ENCODE results near the gene RAB4B. TPM values are rescaled to one million over a fixed set of nuclear protein-coding genes. Genes with fewer than 3 reads are reported as not detected.
"Not testable (repeated sequence)": the region's sequence is repeated elsewhere in the genome, so short reads cannot be mapped to it uniquely, and the experiment has no call there.

RAB4B gene, protein sequence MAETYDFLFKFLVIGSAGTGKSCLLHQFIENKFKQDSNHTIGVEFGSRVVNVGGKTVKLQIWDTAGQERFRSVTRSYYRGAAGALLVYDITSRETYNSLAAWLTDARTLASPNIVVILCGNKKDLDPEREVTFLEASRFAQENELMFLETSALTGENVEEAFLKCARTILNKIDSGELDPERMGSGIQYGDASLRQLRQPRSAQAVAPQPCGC
- total RNA-seq = 10 to 100 TPM; 50.2 to 53.1 TPM

DNA sequence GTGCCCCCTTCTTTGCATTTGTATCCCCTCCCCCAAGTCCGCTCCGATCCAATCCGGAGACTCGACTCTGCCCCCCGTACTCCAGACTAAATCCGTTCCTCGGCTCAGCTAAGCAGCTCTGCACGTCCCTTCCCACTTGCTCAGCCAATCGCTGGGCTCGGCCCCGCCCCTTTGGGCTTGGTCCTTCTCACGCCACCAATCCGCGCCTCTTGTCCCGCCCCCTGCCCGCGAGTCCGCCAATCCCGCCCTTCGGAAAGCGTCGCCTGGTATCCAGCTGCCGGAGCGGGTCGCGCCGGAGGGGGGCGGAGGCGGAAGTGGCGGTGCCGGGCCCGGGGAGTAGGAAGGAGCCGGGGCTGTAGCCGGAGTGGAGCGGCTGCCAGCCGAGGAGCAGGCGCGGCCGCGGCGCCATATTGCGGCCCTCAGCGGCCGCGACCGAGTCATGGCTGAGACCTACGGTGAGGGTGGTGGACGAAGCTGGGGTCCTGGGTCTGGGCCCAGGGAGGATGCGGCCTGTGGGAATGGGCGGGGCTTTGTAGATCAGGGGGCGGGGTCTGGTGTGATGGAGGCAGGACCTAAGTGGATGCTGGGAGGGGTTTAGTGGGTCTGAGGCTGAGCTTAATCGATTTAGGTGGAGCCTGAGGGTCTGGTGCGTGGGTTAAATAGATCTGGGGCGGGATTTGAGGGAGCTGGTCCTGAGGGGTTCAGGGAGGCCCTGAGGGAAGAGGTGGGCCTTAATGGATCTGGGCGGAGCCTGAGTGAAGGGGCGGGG, at the start of gene RAB4B:
TSS of gene RAB4B (plus strand) at position 311 of the 769 bp plus-strand sequence. CDS start at position 440, 129 bp downstream.
- ATAC-seq = peak; percentile 87
- Mint-ChIP-seq H3K9me3 (ENCODE audit: insufficient read depth) (no peaks in the 10 kb centered on the region), H3K4me3 (peak within 1 kb of the TSS; percentile 91), H3K4me1 (ENCODE audit: low read depth) (peaks cover 41% of the 10 kb centered on the region), H3K36me3 (ENCODE audit: low read depth) (peaks cover 21% of the 10 kb centered on the region), H3K27ac (peak within 1 kb of the TSS; percentile 99), H3K27me3 (ENCODE audit: low read depth) (no peaks in the 10 kb centered on the region)
- peak; percentile 100 for DNase-seq
- ChIA-PET POLR2A (interaction anchor here (0.6 to 5.1 kb wide), 23 partner anchors 8 to 529 kb away, joined by 3 to 94 read pairs (median 4); partner anchors contain the start of genes ACTMAP, COQ8B, EGLN2 and ITPKC), CTCF (interaction anchor here (1.0 to 4.9 kb wide), 20 partner anchors 11 to 366 kb away, joined by 3 to 63 read pairs (median 6); partner anchors contain the start of genes ACTMAP, BLVRB and EGLN2)

DNA sequence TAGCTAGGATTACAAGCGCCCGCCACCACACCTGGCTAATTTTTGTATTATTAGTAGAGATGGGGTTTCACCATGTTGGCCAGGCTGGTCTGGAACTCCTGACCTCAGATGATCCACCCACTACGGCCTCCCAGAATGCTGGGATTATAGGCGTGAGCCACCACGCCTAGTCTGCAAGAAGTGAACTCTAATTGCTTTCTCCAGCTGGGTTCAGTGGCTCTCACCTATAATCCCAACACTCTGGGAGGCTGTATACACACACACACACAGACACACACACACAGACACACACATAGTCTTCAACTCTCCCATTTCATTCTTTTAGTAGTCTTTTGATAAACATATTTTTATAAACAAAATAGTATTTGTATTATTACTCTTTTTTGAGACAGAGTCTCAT, 48.0 kb upstream of the RAB4B start:
- H3K4me3 Mint-ChIP-seq; H3K9me3 Mint-ChIP-seq (ENCODE audit: insufficient read depth); ATAC-seq; H3K27ac Mint-ChIP-seq; H3K4me1 Mint-ChIP-seq (ENCODE audit: low read depth); H3K27me3 Mint-ChIP-seq (ENCODE audit: low read depth); DNase-seq: not testable (repeated sequence)
- ChIA-PET CTCF (interaction anchor here (1.6 kb wide), 1 partner anchor 95 kb away, joined by 4 read pairs; no protein-coding TSS in a partner anchor), POLR2A (interaction anchor here (0.7 to 1.2 kb wide), 3 partner anchors 11 to 14 kb away, joined by 3 read pairs; partner anchors contain the start of genes COQ8B and ITPKC)
- peaks cover 27% of the 10 kb centered on the region for H3K36me3 Mint-ChIP-seq (ENCODE audit: low read depth)

DNA sequence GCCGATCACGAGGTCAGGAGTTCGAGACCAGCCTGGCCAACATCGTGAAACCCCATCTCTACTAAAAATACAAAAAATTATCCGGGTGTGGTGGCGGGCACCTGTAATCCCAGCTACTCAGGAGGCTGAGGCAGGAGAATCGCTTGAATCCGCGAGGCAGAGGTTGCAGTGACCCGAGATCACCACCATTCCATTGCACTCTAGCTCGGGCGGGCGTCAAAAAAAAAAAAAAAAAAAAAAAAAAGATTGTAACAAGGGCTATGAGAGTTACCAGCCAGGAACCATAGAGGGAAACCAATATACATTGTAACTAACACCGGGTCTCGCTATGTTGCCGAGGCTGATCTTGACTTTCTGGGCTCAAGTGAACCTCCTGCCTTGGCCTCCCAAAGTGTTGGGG, 45.7 kb upstream of the RAB4B start:
- CTCF ChIA-PET; H3K4me1 Mint-ChIP-seq (ENCODE audit: low read depth); H3K27me3 Mint-ChIP-seq (ENCODE audit: low read depth); POLR2A ChIA-PET; H3K4me3 Mint-ChIP-seq; H3K9me3 Mint-ChIP-seq (ENCODE audit: insufficient read depth); DNase-seq; H3K27ac Mint-ChIP-seq; ATAC-seq: not testable (repeated sequence)
- H3K36me3 Mint-ChIP-seq (ENCODE audit: low read depth) = peaks cover 20% of the 10 kb centered on the region

DNA sequence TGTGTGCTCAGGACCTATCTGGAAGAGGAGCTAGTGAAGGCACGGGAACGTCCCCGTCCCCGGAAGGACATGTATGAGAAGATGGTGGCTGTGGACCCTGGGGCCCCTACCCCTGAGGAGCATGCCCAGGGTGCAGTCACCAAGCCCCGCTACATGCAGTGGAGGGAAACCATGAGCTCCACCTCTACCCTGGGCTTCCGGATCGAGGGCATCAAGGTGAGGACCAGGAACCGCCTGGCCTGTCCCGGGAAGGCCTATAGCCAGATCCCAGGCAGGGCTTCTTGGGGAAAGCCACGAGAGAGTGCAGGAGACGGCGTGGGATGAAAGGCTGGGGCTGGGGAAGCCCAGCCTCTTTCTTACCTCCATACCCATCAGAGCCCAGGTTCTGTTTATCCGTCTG, 44.9 kb upstream of the RAB4B start:
- H3K27me3 Mint-ChIP-seq (ENCODE audit: low read depth) = no peaks in the 10 kb centered on the region
- H3K9me3 Mint-ChIP-seq (ENCODE audit: insufficient read depth) = no peaks in the 10 kb centered on the region
- ATAC-seq (no peak), DNase-seq (no peak)
- ChIA-PET CTCF (interaction anchor here (1.0 to 1.8 kb wide), 3 partner anchors 9 to 65 kb away, joined by 3 to 9 read pairs (median 3); partner anchors contain the start of gene EGLN2), POLR2A (interaction anchor here (1.3 kb wide), 1 partner anchor 17 kb away, joined by 3 read pairs; the partner anchor contains the start of genes COQ8B and ITPKC)
- no peaks in the 10 kb centered on the region for H3K4me1 Mint-ChIP-seq (ENCODE audit: low read depth)
- H3K36me3 Mint-ChIP-seq (ENCODE audit: low read depth) = peaks cover 21% of the 10 kb centered on the region
- H3K27ac Mint-ChIP-seq = no peak overlapping the region
- no peak overlapping the region for H3K4me3 Mint-ChIP-seq

DNA sequence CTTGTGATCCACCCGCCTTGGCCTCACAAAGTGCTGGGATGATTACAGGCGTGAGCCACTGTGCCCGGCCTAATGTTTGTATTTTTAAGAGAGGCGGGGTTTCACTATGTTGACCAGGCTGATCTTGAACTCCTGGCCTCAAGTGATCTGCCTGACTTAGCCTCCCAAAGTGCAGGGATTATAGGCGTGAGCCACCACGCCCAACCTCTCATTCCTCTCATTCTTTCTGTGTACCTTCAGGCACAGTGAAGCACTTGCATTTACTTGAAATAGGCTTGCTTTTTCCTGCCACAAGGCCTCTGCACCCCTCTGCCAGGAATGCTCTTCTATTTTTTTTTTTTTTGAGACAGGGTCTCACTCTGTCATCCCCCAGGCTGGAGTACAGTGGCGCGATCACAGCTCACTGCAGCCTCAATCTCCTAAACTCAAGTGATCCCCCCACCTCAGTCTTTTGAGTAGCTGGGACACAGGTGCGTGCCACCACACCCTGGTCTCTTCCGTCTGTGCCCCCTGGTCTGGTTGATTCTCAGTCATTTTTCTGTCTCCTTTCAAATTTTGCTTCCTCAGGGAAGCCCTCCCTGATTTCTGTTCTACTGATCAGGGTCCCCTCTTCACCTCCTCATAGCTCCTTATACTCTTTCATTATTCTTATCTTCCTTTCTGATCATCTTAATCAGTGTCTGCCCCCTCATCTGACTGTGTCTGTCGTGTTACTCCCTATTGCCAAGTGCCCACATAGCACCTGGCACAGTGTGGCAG, 42.9 kb upstream of the RAB4B start:
- ChIA-PET POLR2A (no interaction called here), CTCF (no interaction called here)
- Mint-ChIP-seq H3K36me3 (ENCODE audit: low read depth) (peaks cover 24% of the 10 kb centered on the region), H3K27ac (peak overlapping the region; percentile 17), H3K4me3 (no peak overlapping the region), H3K9me3 (ENCODE audit: insufficient read depth) (no peaks in the 10 kb centered on the region), H3K4me1 (ENCODE audit: low read depth) (no peaks in the 10 kb centered on the region), H3K27me3 (ENCODE audit: low read depth) (no peaks in the 10 kb centered on the region)
- ATAC-seq (no peak), DNase-seq (no peak)

DNA sequence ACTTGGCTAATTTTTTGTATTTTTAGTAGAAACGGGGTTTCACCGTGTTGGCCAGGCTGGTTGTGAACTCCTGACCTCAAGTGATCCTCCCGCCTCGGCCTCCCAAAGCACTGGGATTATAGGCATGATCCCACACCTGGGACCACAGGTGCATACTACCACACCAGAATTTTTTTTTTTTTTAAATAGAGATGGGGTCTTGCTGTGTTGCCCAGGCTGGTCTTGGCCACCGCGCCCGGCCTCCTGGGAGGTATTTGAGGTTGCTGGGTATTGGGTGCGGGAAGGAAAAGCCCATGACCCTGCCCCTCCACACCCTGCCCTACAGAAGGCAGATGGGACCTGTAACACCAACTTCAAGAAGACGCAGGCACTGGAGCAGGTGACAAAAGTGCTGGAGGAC, 41.4 kb upstream of the RAB4B start:
- CTCF ChIA-PET = no interaction called here
- POLR2A ChIA-PET = no interaction called here

DNA sequence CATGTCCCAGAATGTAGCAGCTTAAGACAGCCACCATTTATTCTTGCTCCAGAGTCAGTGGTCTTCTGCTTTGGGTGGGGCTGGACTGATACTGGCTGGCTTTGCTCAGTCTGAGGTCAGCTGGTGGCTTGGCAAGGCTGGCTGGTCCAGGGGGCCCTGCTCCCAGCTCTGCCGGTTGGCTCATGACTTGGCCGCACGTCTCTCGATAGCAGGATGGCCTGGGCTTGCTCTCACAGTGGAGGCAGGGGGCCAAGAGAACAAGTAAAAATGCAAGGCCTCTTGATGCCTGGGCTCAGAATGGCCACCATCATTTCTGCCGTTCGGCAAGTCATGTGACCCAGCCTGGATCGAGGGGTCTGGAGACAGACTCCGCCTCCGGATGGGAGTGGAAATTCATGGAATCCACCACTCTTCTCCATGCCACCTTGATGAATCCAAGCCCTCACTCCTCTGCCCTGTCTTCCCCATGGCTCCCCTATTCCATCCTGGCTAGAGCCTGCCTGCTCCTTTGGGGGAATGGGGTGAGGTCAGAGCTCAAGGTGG, 40.9 kb upstream of the RAB4B start:
- DNase-seq = no peak
- no peaks in the 10 kb centered on the region for H3K27me3 Mint-ChIP-seq (ENCODE audit: low read depth)
- ChIA-PET CTCF (no interaction called here), POLR2A (no interaction called here)
- no peak for ATAC-seq
- no peak overlapping the region for H3K4me3 Mint-ChIP-seq
- no peak overlapping the region for H3K27ac Mint-ChIP-seq
- peaks cover 19% of the 10 kb centered on the region for H3K36me3 Mint-ChIP-seq (ENCODE audit: low read depth)
- no peaks in the 10 kb centered on the region for H3K9me3 Mint-ChIP-seq (ENCODE audit: insufficient read depth)
- no peaks in the 10 kb centered on the region for H3K4me1 Mint-ChIP-seq (ENCODE audit: low read depth)

More for the DNA sequence above, 41.4 kb upstream of the RAB4B start:
- Mint-ChIP-seq H3K4me1 (ENCODE audit: low read depth) (no peaks in the 10 kb centered on the region), H3K27ac (no peak overlapping the region), H3K27me3 (ENCODE audit: low read depth) (no peaks in the 10 kb centered on the region), H3K36me3 (ENCODE audit: low read depth) (peaks cover 19% of the 10 kb centered on the region), H3K4me3 (no peak overlapping the region), H3K9me3 (ENCODE audit: insufficient read depth) (no peaks in the 10 kb centered on the region)
- DNase-seq = no peak
- ATAC-seq = no peak

DNA sequence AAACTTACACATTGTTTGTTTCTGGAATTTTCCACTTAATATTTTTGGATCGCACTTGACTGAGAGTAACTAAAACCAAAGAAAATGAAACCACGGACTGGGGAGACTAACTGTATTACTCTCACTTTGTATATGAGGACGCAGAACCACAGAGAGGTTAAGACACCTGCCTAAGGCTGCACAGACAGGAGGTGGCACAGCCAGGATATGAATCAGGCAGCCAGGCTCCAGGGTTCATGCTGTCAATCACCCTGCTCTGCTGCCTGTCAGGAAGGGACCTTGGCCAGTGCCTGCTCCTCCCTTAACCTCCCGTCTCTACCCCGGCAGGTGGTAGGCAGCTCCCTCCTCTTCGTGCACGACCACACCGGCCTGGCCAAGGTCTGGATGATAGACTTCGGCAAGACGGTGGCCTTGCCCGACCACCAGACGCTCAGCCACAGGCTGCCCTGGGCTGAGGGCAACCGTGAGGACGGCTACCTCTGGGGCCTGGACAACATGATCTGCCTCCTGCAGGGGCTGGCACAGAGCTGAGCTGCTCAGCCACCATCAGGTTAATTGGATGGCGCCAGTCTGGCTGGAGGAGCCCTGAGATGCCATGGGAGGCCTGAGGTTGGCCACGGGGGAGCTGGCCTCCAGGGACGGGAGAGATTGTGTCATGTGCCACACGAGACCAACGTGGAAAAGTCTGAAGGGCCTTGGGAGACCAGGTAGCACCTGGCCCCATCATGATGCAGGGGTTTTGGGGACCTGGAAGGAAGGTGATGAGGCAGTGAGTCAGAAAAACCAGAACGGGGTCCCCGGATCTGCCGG, 38.8 kb upstream of the RAB4B start:
- peaks cover 11% of the 10 kb centered on the region for H3K36me3 Mint-ChIP-seq (ENCODE audit: low read depth)
- H3K27ac Mint-ChIP-seq = no peak overlapping the region
- H3K27me3 Mint-ChIP-seq (ENCODE audit: low read depth) = no peaks in the 10 kb centered on the region
- no peaks in the 10 kb centered on the region for H3K9me3 Mint-ChIP-seq (ENCODE audit: insufficient read depth)
- CTCF ChIA-PET = no interaction called here
- H3K4me3 Mint-ChIP-seq = no peak overlapping the region
- no peaks in the 10 kb centered on the region for H3K4me1 Mint-ChIP-seq (ENCODE audit: low read depth)
- ATAC-seq = no peak
- DNase-seq = no peak
- POLR2A ChIA-PET = no interaction called here

DNA sequence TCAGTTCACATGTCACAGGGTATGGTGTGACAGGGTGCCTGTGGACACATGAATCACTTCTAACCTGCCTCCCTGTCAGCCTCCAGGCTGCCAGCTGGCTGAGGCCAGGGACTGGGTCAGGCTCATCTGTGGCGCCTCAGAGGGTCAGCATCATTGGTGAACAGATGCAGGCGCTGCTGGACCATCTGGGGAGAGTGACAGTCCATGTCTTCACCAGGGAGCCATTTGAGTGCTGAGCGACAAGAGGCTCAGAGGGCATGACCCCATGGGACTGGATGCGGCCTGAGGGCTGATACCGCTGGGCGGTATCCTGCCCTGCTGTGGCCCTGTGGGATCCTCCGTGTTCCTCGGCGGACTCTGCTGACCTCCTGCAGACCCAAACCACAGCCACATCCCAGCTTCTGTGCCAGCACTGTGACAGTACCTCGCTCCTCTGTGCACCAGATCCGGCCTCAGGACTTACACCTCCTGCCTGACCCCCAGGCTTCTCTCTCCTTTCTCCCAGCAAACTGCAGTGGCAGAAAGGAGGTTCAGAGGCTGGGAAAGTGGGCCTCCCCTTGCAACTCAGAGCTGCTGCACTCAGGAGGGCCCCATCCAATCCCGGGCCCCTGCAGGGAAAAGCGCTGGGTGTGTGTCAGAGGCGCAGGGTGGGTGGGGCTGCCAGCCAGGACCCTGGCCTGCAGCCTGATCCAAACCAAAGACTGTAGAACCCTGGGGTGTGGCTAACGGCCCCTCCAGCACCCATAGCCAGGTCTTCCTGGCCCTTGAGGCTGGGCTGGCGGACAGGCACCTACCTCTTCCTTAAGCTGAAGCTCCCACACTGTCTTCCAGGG, 38.0 kb upstream of the RAB4B start:
- Mint-ChIP-seq H3K27me3 (ENCODE audit: low read depth) (no peaks in the 10 kb centered on the region), H3K36me3 (ENCODE audit: low read depth) (peaks cover 11% of the 10 kb centered on the region), H3K27ac (no peak overlapping the region), H3K9me3 (ENCODE audit: insufficient read depth) (no peaks in the 10 kb centered on the region), H3K4me1 (ENCODE audit: low read depth) (no peaks in the 10 kb centered on the region), H3K4me3 (no peak overlapping the region)
- ChIA-PET CTCF (interaction anchor here (1.6 kb wide), 1 partner anchor 10 kb away, joined by 3 read pairs; the partner anchor contains the start of gene ACTMAP), POLR2A (no interaction called here)
- no peak for ATAC-seq
- DNase-seq = no peak

DNA sequence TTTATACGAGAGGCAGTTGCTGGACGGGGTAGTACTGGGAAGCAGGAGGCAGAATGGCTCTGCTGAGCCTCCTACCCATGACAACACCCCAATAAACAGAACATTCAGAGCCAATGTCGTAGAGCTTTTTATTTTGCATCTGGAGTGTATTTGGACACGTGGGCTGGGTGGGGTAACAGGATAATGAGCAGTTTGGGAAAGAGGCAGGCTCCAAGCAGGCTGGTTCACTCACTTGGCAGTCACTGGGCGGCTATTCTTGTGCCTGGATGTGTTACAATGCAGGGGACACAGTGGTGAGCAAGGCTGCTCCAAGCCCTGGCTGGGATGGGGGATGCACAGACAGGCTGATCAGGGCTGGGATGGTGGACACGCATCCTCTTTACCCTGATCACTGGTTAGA, 37.3 kb upstream of the RAB4B start:
- Mint-ChIP-seq H3K4me1 (ENCODE audit: low read depth) (no peaks in the 10 kb centered on the region), H3K27ac (no peak overlapping the region), H3K4me3 (no peak overlapping the region), H3K9me3 (ENCODE audit: insufficient read depth) (no peaks in the 10 kb centered on the region), H3K27me3 (ENCODE audit: low read depth) (no peaks in the 10 kb centered on the region), H3K36me3 (ENCODE audit: low read depth) (peaks cover 11% of the 10 kb centered on the region)
- CTCF ChIA-PET = interaction anchor here (1.6 kb wide), 1 partner anchor 10 kb away, joined by 3 read pairs; the partner anchor contains the start of gene ACTMAP
- ATAC-seq (no peak), DNase-seq (no peak)
- POLR2A ChIA-PET = no interaction called here

All from activated CD8-positive, alpha-beta T cell treated with anti-CD3 and anti-CD28 coated beads, Interleukin-2, amount 10 ng/mL, durations not matched to agents 7 days and 5 days (primary cell).